Lower lobe of right lung (tissue), 2 donors: ENCODE results near the gene HSD17B2. TPM values are rescaled to one million over a fixed set of nuclear protein-coding genes. Genes with fewer than 3 reads are reported as not detected.

Source experiments
- ATAC-seq, 2 donors: fragments of 200-7000 bp; cut with Tn5 transposase; one replicate each; pipeline ENCODE4 v1.9.1; 2020 to 2022; ENCODE audit warnings: mild to moderate bottlenecking in 2 of 2, moderate library complexity in 2 of 2
- DNase-seq: peaks from one replicate; pipeline ENCODE4 v3.0.0-alpha.2; 2020
- H3K27ac ChIP-seq: fragments of 200-600 bp; one replicate; pipeline ENCODE4 v1.8.0; 2022
- H3K27me3 ChIP-seq: fragments of 200-600 bp; one replicate; pipeline ENCODE4 v1.8.0; 2022; ENCODE audit warnings: low read depth
- H3K36me3 ChIP-seq: fragments of 200-600 bp; one replicate; pipeline ENCODE4 v1.8.0; 2022; ENCODE audit warnings: mild to moderate bottlenecking
- H3K4me1 ChIP-seq: fragments of 200-600 bp; one replicate; pipeline ENCODE4 v1.8.0; 2022
- H3K4me3 ChIP-seq: fragments of 200-600 bp; one replicate; pipeline ENCODE4 v1.8.0; 2022; ENCODE audit warnings: mild to moderate bottlenecking
- H3K9me3 ChIP-seq: fragments of 200-600 bp; one replicate; pipeline ENCODE4 v1.8.0; 2022
- intact Hi-C: fragments of 100-400 bp; cut with DNase I; formaldehyde crosslinking; loops from one replicate; pipeline ENCODE4 v1.11.0; 2022
- total RNA-seq: library from RNA; stranded (reverse); fragmentation: NEBNext Ultra II Directional; extraction: Animal tissue kit (Norgen Biotek cat#: 25700); gene quantifications from one replicate; pipeline ENCODE4 v1.2.1, GENCODE V29; 2021
- TF ChIP-seq, protein P1 (sequence below): fragments of 200-600 bp; IDR thresholded peaks from one replicate; pipeline ENCODE4 v1.8.0; 2022; ENCODE audit warnings: antibody characterized with exemption, mild to moderate bottlenecking
- donor health status: DM: no; HTN: yes; CAD: no; lungs with severe emphysema.

HSD17B2 gene
- total RNA-seq, 1 donor from 2014 or later: 2.9 TPM

GRCh38 chr16:82062645-82063058 is 27.6 kb downstream of the HSD17B2 start:
- H3K27ac ChIP-seq: peak overlapping the region; percentile 73

GRCh38 chr16:82063456-82064082 is 28.5 kb downstream of the HSD17B2 start:
- Histone ChIP-seq H3K27ac (peak overlapping the region; percentile 73), H3K9me3 (no peaks in the 10 kb centered on the region), H3K36me3 (no peaks in the 10 kb centered on the region), H3K4me3 (no peak overlapping the region), H3K4me1 (peaks cover 38% of the 10 kb centered on the region), H3K27me3 (no peaks in the 10 kb centered on the region)
- TF ChIP-seq, protein P1, sequence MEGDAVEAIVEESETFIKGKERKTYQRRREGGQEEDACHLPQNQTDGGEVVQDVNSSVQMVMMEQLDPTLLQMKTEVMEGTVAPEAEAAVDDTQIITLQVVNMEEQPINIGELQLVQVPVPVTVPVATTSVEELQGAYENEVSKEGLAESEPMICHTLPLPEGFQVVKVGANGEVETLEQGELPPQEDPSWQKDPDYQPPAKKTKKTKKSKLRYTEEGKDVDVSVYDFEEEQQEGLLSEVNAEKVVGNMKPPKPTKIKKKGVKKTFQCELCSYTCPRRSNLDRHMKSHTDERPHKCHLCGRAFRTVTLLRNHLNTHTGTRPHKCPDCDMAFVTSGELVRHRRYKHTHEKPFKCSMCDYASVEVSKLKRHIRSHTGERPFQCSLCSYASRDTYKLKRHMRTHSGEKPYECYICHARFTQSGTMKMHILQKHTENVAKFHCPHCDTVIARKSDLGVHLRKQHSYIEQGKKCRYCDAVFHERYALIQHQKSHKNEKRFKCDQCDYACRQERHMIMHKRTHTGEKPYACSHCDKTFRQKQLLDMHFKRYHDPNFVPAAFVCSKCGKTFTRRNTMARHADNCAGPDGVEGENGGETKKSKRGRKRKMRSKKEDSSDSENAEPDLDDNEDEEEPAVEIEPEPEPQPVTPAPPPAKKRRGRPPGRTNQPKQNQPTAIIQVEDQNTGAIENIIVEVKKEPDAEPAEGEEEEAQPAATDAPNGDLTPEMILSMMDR: no peak
- no peak for DNase-seq
- intact Hi-C loops: no loop called here
- ATAC-seq: no peak

More at GRCh38 chr16:82062645-82063058, 27.6 kb downstream of the HSD17B2 start:
- H3K27me3 ChIP-seq: no peaks in the 10 kb centered on the region
- H3K4me1 ChIP-seq: peaks cover 38% of the 10 kb centered on the region
- intact Hi-C loops: no loop called here
- no peaks in the 10 kb centered on the region for H3K36me3 ChIP-seq
- no peaks in the 10 kb centered on the region for H3K9me3 ChIP-seq
- ATAC-seq (peak; percentile 87 to 91), DNase-seq (peak; percentile 54)
- no peak overlapping the region for H3K4me3 ChIP-seq
- TF ChIP-seq, protein P1: no peak

DNA sequence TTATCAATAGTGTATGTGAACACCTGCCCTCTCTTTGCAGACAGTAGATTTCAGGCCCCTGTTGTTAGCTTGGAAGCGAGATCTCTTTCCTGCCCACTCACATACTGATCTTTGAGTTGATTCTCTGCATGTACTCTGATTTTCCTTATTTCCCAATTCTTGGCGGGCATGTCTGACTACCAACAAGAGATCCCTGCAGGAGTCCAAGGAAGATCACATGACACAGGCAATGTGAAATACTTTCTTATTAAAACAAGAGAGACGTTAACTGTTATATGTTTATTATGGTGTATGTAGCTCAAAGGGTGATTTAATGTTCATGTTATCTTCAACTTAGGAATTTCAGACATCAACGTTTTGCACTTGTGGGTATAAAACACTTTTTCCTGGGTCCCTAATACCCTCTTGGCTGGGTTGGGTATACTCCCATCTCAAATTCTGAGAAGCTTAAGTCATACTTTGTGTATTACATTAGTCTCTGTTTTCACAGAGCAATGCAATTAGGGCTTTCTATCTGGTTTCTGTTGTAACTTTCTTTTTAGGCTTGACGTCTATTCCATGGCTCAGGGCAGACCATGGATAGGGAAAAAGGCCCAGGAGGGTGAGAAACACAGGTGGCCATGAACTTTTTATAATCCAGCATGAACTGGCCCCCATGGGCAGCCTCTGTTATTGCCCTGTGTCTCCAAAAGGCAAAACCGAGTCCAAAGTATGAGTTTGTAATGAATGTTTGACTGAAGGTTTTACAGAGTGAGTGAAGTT is 32.2 kb downstream of the HSD17B2 start:
- intact Hi-C loops: no loop called here
- Histone ChIP-seq H3K27me3 (no peaks in the 10 kb centered on the region), H3K27ac (no peak overlapping the region), H3K4me1 (peaks cover 3% of the 10 kb centered on the region), H3K36me3 (no peaks in the 10 kb centered on the region), H3K9me3 (no peaks in the 10 kb centered on the region), H3K4me3 (no peak overlapping the region)
- ATAC-seq (no peak), DNase-seq (no peak)
- TF ChIP-seq, protein P1: no peak

- no peaks in the 10 kb centered on the region for H3K4me1 ChIP-seq
- no peaks in the 10 kb centered on the region for H3K9me3 ChIP-seq
- H3K27ac ChIP-seq: no peak overlapping the region
- ATAC-seq (no peak), DNase-seq (no peak)
- H3K36me3 ChIP-seq: no peaks in the 10 kb centered on the region
- H3K4me3 ChIP-seq: no peak overlapping the region
- TF ChIP-seq, protein P1: no peak
- no peaks in the 10 kb centered on the region for H3K27me3 ChIP-seq
- intact Hi-C loops: no loop called here
Observed at GRCh38 chr16:82067804-82068325, 32.8 kb downstream of the HSD17B2 start.

GRCh38 chr16:82070656-82071369 is 35.8 kb downstream of the HSD17B2 start:
- H3K27me3 ChIP-seq: no peaks in the 10 kb centered on the region
- ATAC-seq: no peak
- TF ChIP-seq, protein P1: no peak
- no peaks in the 10 kb centered on the region for H3K4me1 ChIP-seq
- no peaks in the 10 kb centered on the region for H3K9me3 ChIP-seq
- H3K36me3 ChIP-seq: no peaks in the 10 kb centered on the region
- H3K27ac ChIP-seq: no peak overlapping the region
- H3K4me3 ChIP-seq: no peak overlapping the region
- intact Hi-C loops: no loop called here
- no peak for DNase-seq
